Chondrocyte (in vitro differentiated cells): Measurements from ENCODE around the gene ITPR3. TPM values are rescaled to one million over a fixed set of nuclear protein-coding genes. Genes with fewer than 3 reads are reported as not detected.

Experiments used
- DNase-seq: peaks from one replicate; pipeline ENCODE4 v3.0.0; 2021; ENCODE audit warnings: mixed read lengths, low spot score
- H3K27ac Mint-ChIP-seq: one replicate; pipeline ENCODE4 v1.8.0; 2021; ENCODE audit warnings: mild to moderate bottlenecking, moderate library complexity, mixed read lengths; ENCODE audit not compliant: unreplicated experiment
- H3K27me3 Mint-ChIP-seq: 2 replicates; pipeline ENCODE4 v1.8.0; 2021; ENCODE audit warnings: low read depth, mixed read lengths
- H3K36me3 Mint-ChIP-seq: 2 replicates; pipeline ENCODE4 v1.8.0; 2021; ENCODE audit warnings: low read depth, mixed read lengths
- H3K4me1 Mint-ChIP-seq: 2 replicates; pipeline ENCODE4 v1.8.0; 2021; ENCODE audit warnings: low read depth, mild to moderate bottlenecking, mixed read lengths
- H3K4me3 Mint-ChIP-seq: one replicate; pipeline ENCODE4 v1.8.0; 2021; ENCODE audit warnings: mild to moderate bottlenecking, moderate library complexity, mixed read lengths; ENCODE audit not compliant: unreplicated experiment
- H3K9me3 Mint-ChIP-seq: 2 replicates; pipeline ENCODE4 v1.8.0; 2021; ENCODE audit warnings: low read depth, mixed read lengths
- CTCF ChIP-seq: fragments of 200-600 bp; sonication (generic); IDR thresholded peaks from 2 replicates; pipeline ENCODE4 v1.5.0; 2021; ENCODE audit warnings: antibody characterized with exemption, mild to moderate bottlenecking, moderate library complexity
- total RNA-seq: library from RNA; stranded (reverse); gene quantifications from 3 replicates; pipeline ENCODE4 v1.2.1, GENCODE V29; 2021

ITPR3 gene
- total RNA-seq, 1 donor from 2014 or later: 10.0 TPM

GRCh38 chr6:33702345-33702977 is 81.3 kb downstream of the ITPR3 start:
- H3K4me3 Mint-ChIP-seq: no peak overlapping the region
- TF ChIP-seq CTCF: peak; percentile 77
- no peaks in the 10 kb centered on the region for H3K9me3 Mint-ChIP-seq
- H3K36me3 Mint-ChIP-seq: peaks cover 2% of the 10 kb centered on the region
- H3K27me3 Mint-ChIP-seq: no peaks in the 10 kb centered on the region
- DNase-seq: peak; percentile 28
- H3K4me1 Mint-ChIP-seq: peaks cover 24% of the 10 kb centered on the region
- H3K27ac Mint-ChIP-seq: peak overlapping the region; percentile 24

- H3K9me3 Mint-ChIP-seq: no peaks in the 10 kb centered on the region
Measured at GRCh38 chr6:33704215-33705066, 83.3 kb downstream of the ITPR3 start.

GRCh38 chr6:33705268-33705885 is 84.3 kb downstream of the ITPR3 start:
- H3K36me3 Mint-ChIP-seq: peaks cover 4% of the 10 kb centered on the region
- peak overlapping the region; percentile 94 for H3K27ac Mint-ChIP-seq
- no peak overlapping the region for H3K4me3 Mint-ChIP-seq

More at GRCh38 chr6:33704215-33705066, 83.3 kb downstream of the ITPR3 start:
- H3K4me1 Mint-ChIP-seq: peaks cover 26% of the 10 kb centered on the region
- H3K4me3 Mint-ChIP-seq: no peak overlapping the region
- peaks cover 4% of the 10 kb centered on the region for H3K36me3 Mint-ChIP-seq
- H3K27me3 Mint-ChIP-seq: no peaks in the 10 kb centered on the region
- no peak for TF ChIP-seq CTCF
- peak overlapping the region; percentile 4 for H3K27ac Mint-ChIP-seq
- peak; percentile 79 for DNase-seq

GRCh38 chr6:33705955-33706725 is 85.0 kb downstream of the ITPR3 start:
- H3K27me3 Mint-ChIP-seq: no peaks in the 10 kb centered on the region
- DNase-seq: peak; percentile 64
- H3K4me3 Mint-ChIP-seq: no peak overlapping the region
- H3K27ac Mint-ChIP-seq: peak overlapping the region; percentile 94
- H3K4me1 Mint-ChIP-seq: peaks cover 43% of the 10 kb centered on the region
- no peak for TF ChIP-seq CTCF
- no peaks in the 10 kb centered on the region for H3K9me3 Mint-ChIP-seq
- H3K36me3 Mint-ChIP-seq: peaks cover 4% of the 10 kb centered on the region

More at GRCh38 chr6:33705268-33705885, 84.3 kb downstream of the ITPR3 start:
- no peaks in the 10 kb centered on the region for H3K9me3 Mint-ChIP-seq
- H3K27me3 Mint-ChIP-seq: no peaks in the 10 kb centered on the region
- DNase-seq: no peak
- no peak for TF ChIP-seq CTCF
- H3K4me1 Mint-ChIP-seq: peaks cover 35% of the 10 kb centered on the region
